RPMI7951 (cell line): ENCODE data around the gene HOXA13. TPM values are rescaled to one million over a fixed set of nuclear protein-coding genes. Genes with fewer than 3 reads are reported as not detected.
A peak's percentile ranks its signal among the peaks of the same experiment; 100 is the strongest.

Experiments used
- DNase-seq: peaks from one replicate; pipeline ENCODE4 v3.0.0-alpha.2; 2012; ENCODE audit warnings: low read depth
- total RNA-seq: library from RNA; depleted of rRNA; stranded (reverse); fragments of >200 nt; shearing (Covaris generic); gene quantifications from 2 replicates; pipeline ENCODE4 v1.2.3, GENCODE V29; 2014

Gene HOXA13
- total RNA-seq, 1 experiment from 2014 or later, result 2.3 TPM

GRCh38 chr7:27208998-27209397 is 9.1 kb upstream of the HOXA13 start:
- DNase-seq, result no peak

GRCh38 chr7:27207348-27207985 is 7.6 kb upstream of the HOXA13 start:
- DNase-seq, result no peak

GRCh38 chr7:27205325-27206280 is 5.7 kb upstream of the HOXA13 start:
- DNase-seq, result no peak

GRCh38 chr7:27204851-27205322 is 5.0 kb upstream of the HOXA13 start:
- peak; percentile 15 for DNase-seq

GRCh38 chr7:27203964-27204594 is 4.2 kb upstream of the HOXA13 start:
- DNase-seq, result no peak

GRCh38 chr7:27203365-27203953 is 3.6 kb upstream of the HOXA13 start:
- no peak for DNase-seq

GRCh38 chr7:27202862-27203134 is 2.9 kb upstream of the HOXA13 start:
- DNase-seq, result no peak

- no peak for DNase-seq
Observed at GRCh38 chr7:27202018-27202861, 2.3 kb upstream of the HOXA13 start.

- DNase-seq, result no peak
Observed at GRCh38 chr7:27201580-27202017, 1.7 kb upstream of the HOXA13 start.

- peak; percentile 16 for DNase-seq
Observed at GRCh38 chr7:27200761-27201579, 1.1 kb upstream of the HOXA13 start.

- peak; percentile 49 for DNase-seq
Observed at GRCh38 chr7:27198871-27199801, 755 bp downstream of the HOXA13 start.

GRCh38 chr7:27198138-27198841 is 1.6 kb downstream of the HOXA13 start:
- no peak for DNase-seq

GRCh38 chr7:27197137-27198042 is 2.5 kb downstream of the HOXA13 start:
- no peak for DNase-seq

GRCh38 chr7:27196287-27196767 is 3.6 kb downstream of the HOXA13 start:
- peak; percentile 71 for DNase-seq

- no peak for DNase-seq
Observed at GRCh38 chr7:27194686-27195379, 5.1 kb downstream of the HOXA13 start.

- DNase-seq, result no peak
Observed at GRCh38 chr7:27194002-27194352, 5.9 kb downstream of the HOXA13 start.
